Endothelial cell of umbilical vein (primary cell): ENCODE data around the gene RPL37A. TPM values are rescaled to one million over a fixed set of nuclear protein-coding genes. Genes with fewer than 3 reads are reported as not detected.

ENCODE experiments used
- BruUV-seq: library from RNA; stranded (reverse); fragments of 400-500 nt; replicated peaks from 2 replicates; lab custom pipeline; 2021; lab: Mats Ljungman, UMichigan
- CTCF ChIA-PET: fragments of 300-600, 350-600 bp; sonication (Branson Sonifier 250); formaldehyde crosslinking; loops from one replicate; lab custom pipeline; 2021; ENCODE audit warnings: antibody characterized with exemption, inconsistent platforms; lab: Charles Lee
- POLR2A ChIA-PET: fragments of 300-600, 350-600 bp; sonication (Branson Sonifier 250); formaldehyde crosslinking; loops from one replicate; lab custom pipeline; 2021; ENCODE audit warnings: antibody characterized with exemption, inconsistent platforms; lab: Charles Lee
- DNase-seq: peaks from one replicate; pipeline ENCODE4 v3.0.0-alpha.2; 2011; ENCODE audit warnings: low read depth, low spot score
- FAIRE-seq: peaks from 2 replicates; lab custom pipeline; 2011; peaks lifted over from hg19 to GRCh38; lab: Jason Lieb, UNC
- H2AFZ ChIP-seq: 2 replicates; pipeline ENCODE4 v1.6.0; 2012; ENCODE audit warnings: low read depth, low read length, control low read depth, inconsistent platforms
- H3K27ac ChIP-seq: 2 replicates; pipeline ENCODE4 v1.5.1; 2011; ENCODE audit warnings: low read depth, mild to moderate bottlenecking, control low read depth, low read length, moderate library complexity; ENCODE audit not compliant: insufficient read depth
- H3K27me3 ChIP-seq, 2 experiments: 2 replicates each; pipeline versions ENCODE4 v1.6.0 to v1.6.1; 2011; ENCODE audit warnings: low read length in 2 of 2, mixed read lengths in 1 of 2; ENCODE audit not compliant: control insufficient read depth in 2 of 2, insufficient read depth in 2 of 2
- H3K36me3 ChIP-seq, 2 experiments: 2 replicates in 1 of 2; 3 replicates in 1 of 2; pipeline ENCODE4 v1.5.1; 2011; ENCODE audit warnings: low read length in 2 of 2, mild to moderate bottlenecking in 1 of 2, moderate library complexity in 1 of 2; ENCODE audit not compliant: control insufficient read depth in 2 of 2, insufficient read depth in 2 of 2; ENCODE audit errors: extremely low read depth in 1 of 2
- H3K4me1 ChIP-seq: 3 replicates; pipeline ENCODE4 v1.5.1; 2011; ENCODE audit warnings: mild to moderate bottlenecking, low read length; ENCODE audit not compliant: control insufficient read depth, insufficient read depth; ENCODE audit errors: extremely low read depth
- H3K4me2 ChIP-seq: 2 replicates; pipeline ENCODE4 v1.6.1; 2011; ENCODE audit warnings: low read length, control low read depth, mixed read lengths; ENCODE audit not compliant: insufficient read depth
- H3K4me3 ChIP-seq, 3 experiments: fragments of 200-600 bp in 1 of 3; sonication (generic), shearing (Covaris generic) in 1 of 3; replicated peaks in 1 of 3; 2 replicates each; pipeline ENCODE4 v1.5.1; 2011 to 2016; ENCODE audit warnings: control low read depth in 3 of 3, low read length in 3 of 3, mild to moderate bottlenecking in 2 of 3, inconsistent platforms in 1 of 3, low read depth in 1 of 3, moderate library complexity in 1 of 3; ENCODE audit not compliant: insufficient read depth in 1 of 3
- H3K79me2 ChIP-seq: 2 replicates; pipeline ENCODE4 v1.6.0; 2012; ENCODE audit warnings: low read length, inconsistent platforms; ENCODE audit not compliant: control insufficient read depth, insufficient read depth
- H3K9ac ChIP-seq: replicated peaks from 2 replicates; pipeline ENCODE3; 2011; ENCODE audit warnings: low read length, control low read depth; ENCODE audit not compliant: insufficient read depth; ENCODE audit errors: extremely low read depth
- H3K9me1 ChIP-seq: replicated peaks from 3 replicates; pipeline ENCODE4 v1.6.0; 2011; ENCODE audit warnings: mild to moderate bottlenecking, low read length; ENCODE audit not compliant: control insufficient read depth, insufficient read depth; ENCODE audit errors: extremely low read depth
- H3K9me3 ChIP-seq: replicated peaks from 2 replicates; pipeline ENCODE4 v1.5.1; 2012; ENCODE audit warnings: low read length, inconsistent platforms; ENCODE audit not compliant: control insufficient read depth, insufficient read depth
- H4K20me1 ChIP-seq: replicated peaks from 2 replicates; pipeline ENCODE3; 2011; ENCODE audit warnings: mild to moderate bottlenecking, low read length; ENCODE audit not compliant: control insufficient read depth, insufficient read depth; ENCODE audit errors: extremely low read depth
- EZH2 ChIP-seq: IDR thresholded peaks from 2 replicates; pipeline ENCODE4 v1.6.1; 2012; ENCODE audit warnings: borderline replicate concordance, low read depth, mild to moderate bottlenecking, moderate library complexity, low read length, inconsistent platforms; ENCODE audit not compliant: severe bottlenecking
- FOS ChIP-seq: IDR thresholded peaks from 2 replicates; pipeline ENCODE4 v1.6.1; 2011; ENCODE audit warnings: mild to moderate bottlenecking, low read length, moderate library complexity, borderline replicate concordance; ENCODE audit not compliant: insufficient read depth
- GATA2 ChIP-seq: IDR thresholded peaks from 2 replicates; pipeline ENCODE4 v1.7.0; 2011; ENCODE audit warnings: low read depth, mild to moderate bottlenecking, moderate library complexity, mixed read lengths, low read length; ENCODE audit not compliant: insufficient read length, insufficient read depth
- JUN ChIP-seq: IDR thresholded peaks from 2 replicates; pipeline ENCODE4 v1.6.1; 2011; ENCODE audit warnings: borderline replicate concordance, low read depth; ENCODE audit not compliant: insufficient read length, insufficient read depth
- MYC ChIP-seq: IDR thresholded peaks from one replicate; pipeline ENCODE4 v1.6.1; 2011; ENCODE audit warnings: mild to moderate bottlenecking, low read depth, low read length
- POLR2A ChIP-seq: IDR thresholded peaks from 2 replicates; pipeline ENCODE4 v1.6.1; 2012; ENCODE audit warnings: low read depth, mild to moderate bottlenecking, control low read depth, low read length
- POLR2AphosphoS5 ChIP-seq: IDR thresholded peaks from 2 replicates; pipeline ENCODE4 v1.6.1; 2012; ENCODE audit warnings: low read depth, mild to moderate bottlenecking, control low read depth, low read length, moderate library complexity; ENCODE audit not compliant: insufficient read depth
- dilution Hi-C: fragments of 300-500 bp; cut with MboI; formaldehyde crosslinking; loops from one replicate; pipeline ENCODE4 v1.15.0; 2019; ENCODE audit warnings: low sequenced_read_pairs; ENCODE audit not compliant: extremely low pct_ligation_motif_present
- intact Hi-C: fragments of 100-400 bp; cut with micrococcal nuclease; formaldehyde crosslinking; loops from one replicate; pipeline ENCODE4 v1.10.0; 2022
- polyA plus RNA-seq, 4 experiments: library from polyadenylated mRNA; depleted of rRNA in 3 of 4; stranded (reverse) in 3 of 4; unstranded in 1 of 4; fragments of >200 nt; gene quantifications; 2 replicates each; pipeline versions ENCODE4 v1.2.1 to v1.2.3, GENCODE V29; 2011 to 2012; ENCODE audit warnings: missing spikeins in 1 of 4
- total RNA-seq: library from RNA; stranded (reverse); gene quantifications from 2 replicates; pipeline ENCODE4 v1.2.3, GENCODE V29; 2021
- TF ChIP-seq, protein P1 (sequence below), 2 donors: IDR thresholded peaks; 1 replicate in 1 of 2; 2 replicates in 1 of 2; pipeline ENCODE4 v1.5.1; 2011; ENCODE audit warnings: low read length in 2 of 2, mild to moderate bottlenecking in 2 of 2, moderate library complexity in 2 of 2, control low read depth in 1 of 2, inconsistent platforms in 1 of 2, low read depth in 1 of 2; ENCODE audit not compliant: insufficient read depth in 1 of 2; ENCODE audit errors: extremely low read depth in 1 of 2
- TF ChIP-seq, protein P2 (sequence below): IDR thresholded peaks from 2 replicates; pipeline ENCODE4 v1.6.1; 2011; ENCODE audit not compliant: insufficient read depth, insufficient read length

RPL37A gene
- total and polyA plus RNA-seq, 2 donors (not counting 3 experiments of a cell fraction or from before 2014, with no cell fraction given): 1,889 to 2,628 TPM

DNA sequence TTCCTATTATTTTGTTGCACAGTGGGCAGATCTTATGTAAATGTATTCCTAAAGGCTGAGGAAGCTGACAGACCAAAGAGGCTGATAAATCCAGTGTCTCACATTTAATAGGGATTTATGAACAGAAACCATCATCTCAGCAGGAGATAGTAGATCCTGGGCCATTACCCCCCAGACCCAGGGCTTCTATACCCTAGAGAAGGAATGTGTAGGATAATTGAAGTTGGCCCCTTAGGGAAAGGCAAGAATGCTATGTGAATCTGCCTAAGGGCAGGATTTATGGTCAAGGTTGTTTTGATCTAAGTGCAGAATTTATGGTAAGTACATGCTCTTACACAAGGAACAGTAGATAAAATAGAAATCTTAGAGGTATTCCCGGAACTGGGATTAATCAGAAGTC, 29.0 kb downstream of the RPL37A start:
- H3K27ac ChIP-seq: no peak overlapping the region
- DNase-seq: no peak
- BruUV-seq: no TSS peak
- H3K4me2 ChIP-seq: no peak overlapping the region
- H3K9me3 ChIP-seq: no peaks in the 10 kb centered on the region
- H3K9me1 ChIP-seq: no peaks in the 10 kb centered on the region
- no peak for TF ChIP-seq GATA2
- no peak for TF ChIP-seq POLR2A
- TF ChIP-seq FOS: no peak
- no peak for TF ChIP-seq MYC
- TF ChIP-seq JUN: no peak
- TF ChIP-seq, protein P1, sequence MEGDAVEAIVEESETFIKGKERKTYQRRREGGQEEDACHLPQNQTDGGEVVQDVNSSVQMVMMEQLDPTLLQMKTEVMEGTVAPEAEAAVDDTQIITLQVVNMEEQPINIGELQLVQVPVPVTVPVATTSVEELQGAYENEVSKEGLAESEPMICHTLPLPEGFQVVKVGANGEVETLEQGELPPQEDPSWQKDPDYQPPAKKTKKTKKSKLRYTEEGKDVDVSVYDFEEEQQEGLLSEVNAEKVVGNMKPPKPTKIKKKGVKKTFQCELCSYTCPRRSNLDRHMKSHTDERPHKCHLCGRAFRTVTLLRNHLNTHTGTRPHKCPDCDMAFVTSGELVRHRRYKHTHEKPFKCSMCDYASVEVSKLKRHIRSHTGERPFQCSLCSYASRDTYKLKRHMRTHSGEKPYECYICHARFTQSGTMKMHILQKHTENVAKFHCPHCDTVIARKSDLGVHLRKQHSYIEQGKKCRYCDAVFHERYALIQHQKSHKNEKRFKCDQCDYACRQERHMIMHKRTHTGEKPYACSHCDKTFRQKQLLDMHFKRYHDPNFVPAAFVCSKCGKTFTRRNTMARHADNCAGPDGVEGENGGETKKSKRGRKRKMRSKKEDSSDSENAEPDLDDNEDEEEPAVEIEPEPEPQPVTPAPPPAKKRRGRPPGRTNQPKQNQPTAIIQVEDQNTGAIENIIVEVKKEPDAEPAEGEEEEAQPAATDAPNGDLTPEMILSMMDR (IDR thresholded peaks at IDR 0.05; ENCODE audit: extremely low read depth in 1 of 2, insufficient read depth in 1 of 2, low read depth in 1 of 2, low read length in 2 of 2): no peak
- TF ChIP-seq POLR2AphosphoS5: no peak
- TF ChIP-seq EZH2: no peak
- TF ChIP-seq, protein P2, sequence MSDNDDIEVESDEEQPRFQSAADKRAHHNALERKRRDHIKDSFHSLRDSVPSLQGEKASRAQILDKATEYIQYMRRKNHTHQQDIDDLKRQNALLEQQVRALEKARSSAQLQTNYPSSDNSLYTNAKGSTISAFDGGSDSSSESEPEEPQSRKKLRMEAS: no peak
- H3K27me3 ChIP-seq: no peaks in the 10 kb centered on the region
- H3K36me3 ChIP-seq: no peaks in the 10 kb centered on the region
- ChIA-PET CTCF (interaction anchor here (2.2 to 13.2 kb wide), 2 partner anchors 8 to 136 kb away, joined by 11 to 583 read pairs; no protein-coding TSS in a partner anchor), POLR2A (no interaction called here)
- no peak overlapping the region for H2AFZ ChIP-seq
- H3K4me1 ChIP-seq: no peaks in the 10 kb centered on the region
- no peak overlapping the region for H3K9ac ChIP-seq
- no peaks in the 10 kb centered on the region for H4K20me1 ChIP-seq
- no peak overlapping the region for H3K4me3 ChIP-seq
- dilution Hi-C loops: loop anchor here (10.0 kb wide), 1 partner anchor 127 kb away; no protein-coding TSS in a partner anchor
- H3K79me2 ChIP-seq: no peaks in the 10 kb centered on the region
- FAIRE-seq: no peak
- intact Hi-C loops: no loop called here
